ENCODE measurements around the gene PLCB1. TPM values are rescaled to one million over a fixed set of nuclear protein-coding genes. Genes with fewer than 3 reads are reported as not detected.

The PLCB1 gene
- total and polyA plus RNA-seq, 7 donors: 1.5 to 10.7 (median 4.2) TPM

DNA sequence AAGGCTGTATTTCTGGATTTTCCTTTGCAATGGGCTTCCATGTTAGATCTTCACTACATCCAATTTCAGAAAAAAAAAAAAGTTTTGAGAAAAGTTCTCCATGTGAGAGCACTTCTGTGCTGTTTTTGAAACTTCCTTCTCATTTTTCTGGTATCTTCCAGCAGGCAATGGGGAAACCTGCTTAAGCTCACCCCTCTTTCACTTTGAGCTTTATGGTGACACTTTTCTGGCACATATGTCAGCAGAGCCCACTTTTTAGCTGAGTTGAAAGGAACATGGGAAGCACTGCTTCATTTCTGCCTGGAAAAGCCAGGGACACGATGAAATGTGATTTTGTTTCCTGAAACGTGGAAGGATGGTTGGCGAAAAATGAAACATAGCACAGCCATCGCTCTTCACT lies 293.7 kb downstream of the PLCB1 start:
- no peaks in the 10 kb centered on the region for H3K36me3 ChIP-seq (ENCODE audit: insufficient read depth in 1 of 2, low read depth in 1 of 2)
- H3K27ac ChIP-seq: no peak overlapping the region
- H3K4me3 ChIP-seq: no peak overlapping the region
- 89 to 92% (median 91%) methylated on average over 4 of the region's 4 CpGs for WGBS, 3 donors
- intact Hi-C loops (cut with DNase I): no loop called here
- H3K4me1 ChIP-seq: peaks cover 13% of the 10 kb centered on the region
- TF ChIP-seq, protein P1, sequence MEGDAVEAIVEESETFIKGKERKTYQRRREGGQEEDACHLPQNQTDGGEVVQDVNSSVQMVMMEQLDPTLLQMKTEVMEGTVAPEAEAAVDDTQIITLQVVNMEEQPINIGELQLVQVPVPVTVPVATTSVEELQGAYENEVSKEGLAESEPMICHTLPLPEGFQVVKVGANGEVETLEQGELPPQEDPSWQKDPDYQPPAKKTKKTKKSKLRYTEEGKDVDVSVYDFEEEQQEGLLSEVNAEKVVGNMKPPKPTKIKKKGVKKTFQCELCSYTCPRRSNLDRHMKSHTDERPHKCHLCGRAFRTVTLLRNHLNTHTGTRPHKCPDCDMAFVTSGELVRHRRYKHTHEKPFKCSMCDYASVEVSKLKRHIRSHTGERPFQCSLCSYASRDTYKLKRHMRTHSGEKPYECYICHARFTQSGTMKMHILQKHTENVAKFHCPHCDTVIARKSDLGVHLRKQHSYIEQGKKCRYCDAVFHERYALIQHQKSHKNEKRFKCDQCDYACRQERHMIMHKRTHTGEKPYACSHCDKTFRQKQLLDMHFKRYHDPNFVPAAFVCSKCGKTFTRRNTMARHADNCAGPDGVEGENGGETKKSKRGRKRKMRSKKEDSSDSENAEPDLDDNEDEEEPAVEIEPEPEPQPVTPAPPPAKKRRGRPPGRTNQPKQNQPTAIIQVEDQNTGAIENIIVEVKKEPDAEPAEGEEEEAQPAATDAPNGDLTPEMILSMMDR (IDR thresholded peaks at IDR 0.05): no peak
- no peak for DNase-seq
- no peak for ATAC-seq
- H3K9me3 ChIP-seq: no peaks in the 10 kb centered on the region
- H3K27me3 ChIP-seq (ENCODE audit: insufficient read depth in 3 of 3, low read length in 2 of 3): no peaks in the 10 kb centered on the region

DNA sequence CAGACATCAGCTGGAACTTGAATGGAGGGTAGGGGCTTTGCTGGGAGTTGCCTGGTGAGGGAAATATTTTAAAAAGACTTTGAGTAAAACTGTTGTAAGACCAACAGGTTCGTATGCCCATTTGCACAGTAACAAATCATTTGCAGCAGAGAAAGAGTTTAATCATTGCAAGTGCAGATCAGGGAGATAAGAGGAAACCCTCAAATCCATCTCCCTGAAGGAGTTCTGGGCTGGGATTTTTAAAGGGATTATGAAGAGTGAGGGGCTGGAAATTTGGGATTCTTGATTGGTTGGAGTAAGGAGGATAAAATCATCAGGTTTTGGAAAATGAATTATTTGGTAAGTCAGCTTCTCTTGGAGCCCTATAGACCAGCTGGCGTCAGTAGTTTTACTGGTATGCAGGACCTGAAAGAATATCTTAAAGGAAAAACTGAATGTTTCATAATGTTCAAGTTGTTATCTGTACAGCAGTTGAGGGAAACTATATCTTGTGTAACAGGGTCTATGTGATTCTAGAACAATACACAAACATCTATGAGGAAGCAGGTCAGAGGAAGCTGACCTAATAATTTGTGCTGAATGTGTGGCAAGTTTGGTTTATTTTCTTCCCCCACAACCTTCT lies 295.5 kb downstream of the PLCB1 start:
- WGBS, 3 donors: 78 to 90% (median 83%) methylated on average over 2 of the region's 2 CpGs
- ATAC-seq (no peak), DNase-seq (no peak)
- Histone ChIP-seq H3K9me3 (no peaks in the 10 kb centered on the region), H3K36me3 (ENCODE audit: insufficient read depth in 1 of 2, low read depth in 1 of 2) (no peaks in the 10 kb centered on the region), H3K27me3 (ENCODE audit: insufficient read depth in 3 of 3, low read length in 2 of 3) (no peaks in the 10 kb centered on the region), H3K4me1 (peaks cover 10% of the 10 kb centered on the region), H3K4me3 (no peak overlapping the region), H3K27ac (no peak overlapping the region)
- intact Hi-C loops (cut with DNase I): no loop called here
- TF ChIP-seq, protein P1 (IDR thresholded peaks at IDR 0.05): no peak

DNA sequence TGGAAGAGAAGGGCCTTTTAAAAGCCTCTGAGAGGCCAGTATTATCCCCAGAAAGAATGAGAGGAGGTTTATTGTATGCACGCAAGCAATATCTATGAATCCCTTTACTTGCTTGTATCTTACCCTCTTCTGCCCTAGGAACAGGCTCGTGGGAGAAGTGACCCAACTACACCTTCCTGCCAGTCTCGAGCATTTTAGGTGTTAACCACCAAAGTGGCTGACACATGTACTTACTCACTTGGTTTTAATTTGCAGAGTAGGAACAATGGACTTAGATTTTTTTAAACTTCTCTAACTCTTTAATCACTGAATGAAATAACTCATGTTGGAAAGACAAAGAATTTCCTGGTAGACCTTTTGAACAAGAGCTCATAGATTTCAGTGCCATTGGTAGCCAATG lies 296.9 kb downstream of the PLCB1 start:
- DNase-seq (no peak), ATAC-seq (no peak)
- Histone ChIP-seq H3K4me1 (peaks cover 10% of the 10 kb centered on the region), H3K27ac (no peak overlapping the region), H3K4me3 (no peak overlapping the region), H3K27me3 (ENCODE audit: insufficient read depth in 3 of 3, low read length in 2 of 3) (no peaks in the 10 kb centered on the region), H3K9me3 (no peaks in the 10 kb centered on the region), H3K36me3 (ENCODE audit: insufficient read depth in 1 of 2, low read depth in 1 of 2) (no peaks in the 10 kb centered on the region)
- TF ChIP-seq, protein P1 (IDR thresholded peaks at IDR 0.05): no peak
- WGBS, 3 donors: 87 to 93% (median 91%) methylated on average over 3 of the region's 3 CpGs
- intact Hi-C loops (cut with DNase I): no loop called here

DNA sequence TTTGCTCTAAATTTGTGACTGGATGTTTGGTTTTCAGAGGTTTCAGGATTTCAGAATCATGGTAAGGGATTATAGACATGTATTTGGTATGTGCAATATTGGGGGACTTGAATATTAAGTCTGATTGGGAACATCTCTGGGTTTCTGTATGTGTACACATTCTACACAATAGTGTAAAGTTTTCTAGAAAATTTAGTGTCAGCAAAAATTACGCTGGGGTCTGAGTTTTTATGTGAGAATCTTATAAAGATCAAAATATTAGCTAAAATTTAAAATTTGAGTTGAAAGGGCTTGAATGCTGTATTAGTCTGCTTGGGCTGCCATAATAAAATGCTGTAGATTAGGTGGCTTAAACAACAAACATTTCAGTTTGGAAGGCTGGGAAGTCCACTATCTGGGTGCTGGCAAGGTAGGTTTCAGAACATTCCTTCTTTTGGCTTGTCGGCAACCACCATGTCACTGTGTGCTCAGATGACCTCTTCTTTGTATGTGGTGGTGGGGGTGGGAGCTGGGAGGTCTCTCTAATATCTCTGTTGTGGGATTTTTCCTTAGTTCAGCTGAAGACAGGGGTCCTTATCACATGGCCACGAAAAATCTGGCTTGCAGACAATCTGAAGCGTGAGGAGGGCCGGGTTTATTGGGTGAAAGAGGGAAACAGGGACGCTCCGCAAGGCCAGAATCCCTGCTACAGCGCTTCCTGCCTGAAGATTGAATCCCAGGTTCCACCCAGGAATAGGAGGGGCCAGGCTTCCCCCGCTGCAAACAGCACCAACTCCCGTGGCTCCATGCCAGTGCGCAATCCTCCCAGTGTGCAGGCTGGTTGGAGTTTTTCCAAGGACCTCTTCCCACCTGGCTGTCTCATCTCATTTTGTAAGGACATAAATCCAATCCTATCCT lies 299.7 kb downstream of the PLCB1 start:
- Histone ChIP-seq H3K4me3 (no peak overlapping the region), H3K9me3 (no peaks in the 10 kb centered on the region), H3K27ac (no peak overlapping the region), H3K27me3 (ENCODE audit: insufficient read depth in 3 of 3, low read length in 2 of 3) (no peaks in the 10 kb centered on the region), H3K36me3 (ENCODE audit: insufficient read depth in 1 of 2, low read depth in 1 of 2) (no peaks in the 10 kb centered on the region), H3K4me1 (peaks cover 5% of the 10 kb centered on the region)
- intact Hi-C loops (cut with DNase I): no loop called here
- DNase-seq (peak; percentile 53 to 67), ATAC-seq (no peak)
- TF ChIP-seq, protein P1 (IDR thresholded peaks at IDR 0.05): no peak
- WGBS, 3 donors: 63 to 76% (median 66%) methylated on average over 11 of the region's 11 CpGs
